GM21528 (cell line): ENCODE data around the gene PPP1R16B.

Experiments
- ATAC-seq: cut with Tn5 transposase; IDR thresholded peaks from one replicate; pipeline ENCODE4 v1.9.1; 2021; ENCODE audit warnings: mild to moderate bottlenecking, moderate library complexity; ENCODE audit not compliant: unreplicated experiment, low FRiP score

PPP1R16B gene

DNA sequence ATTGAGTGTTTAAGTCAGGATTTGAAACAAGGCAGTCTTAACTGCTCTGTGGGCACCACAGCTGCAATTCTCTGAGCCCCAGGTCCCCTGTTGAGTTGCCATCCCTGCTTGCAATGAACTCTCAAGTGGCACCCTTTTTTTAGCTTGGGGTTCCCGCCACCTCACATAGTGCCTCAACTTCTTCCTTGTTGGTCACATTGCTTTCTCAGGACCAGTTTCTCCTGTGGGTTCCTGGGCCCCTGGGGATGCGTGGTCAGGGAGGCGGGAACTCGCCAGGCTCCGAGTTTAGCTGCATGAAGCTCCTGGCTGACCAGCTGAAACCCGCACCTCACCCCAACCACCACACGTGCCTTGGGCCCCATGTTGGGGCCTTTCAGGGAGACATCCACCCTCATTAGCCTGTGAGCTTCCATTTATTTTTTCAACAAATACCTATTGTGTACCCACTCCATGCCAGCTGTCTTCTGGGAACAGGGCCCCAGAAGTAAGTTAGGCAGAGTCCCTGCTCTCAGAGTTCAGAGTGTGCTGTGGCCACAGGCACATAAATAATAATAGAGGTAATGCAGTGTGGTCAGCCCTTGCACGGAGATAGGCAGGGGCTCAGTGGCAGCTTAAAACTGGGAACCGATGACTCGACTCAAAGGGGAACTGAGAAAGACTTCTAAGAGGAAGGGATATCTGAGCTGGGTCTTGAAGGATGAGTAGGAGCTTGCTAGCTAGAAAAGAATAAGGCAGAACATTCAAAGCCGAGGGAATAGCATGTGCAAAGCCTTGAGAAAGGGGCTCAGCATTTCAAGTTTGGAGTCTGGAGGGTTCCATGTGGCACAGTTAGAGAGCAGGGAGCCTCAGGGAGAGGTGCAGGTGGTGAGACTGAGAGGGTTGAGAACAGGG lies 86.8 kb downstream of the PPP1R16B start:
- peak; percentile 41 for ATAC-seq

DNA sequence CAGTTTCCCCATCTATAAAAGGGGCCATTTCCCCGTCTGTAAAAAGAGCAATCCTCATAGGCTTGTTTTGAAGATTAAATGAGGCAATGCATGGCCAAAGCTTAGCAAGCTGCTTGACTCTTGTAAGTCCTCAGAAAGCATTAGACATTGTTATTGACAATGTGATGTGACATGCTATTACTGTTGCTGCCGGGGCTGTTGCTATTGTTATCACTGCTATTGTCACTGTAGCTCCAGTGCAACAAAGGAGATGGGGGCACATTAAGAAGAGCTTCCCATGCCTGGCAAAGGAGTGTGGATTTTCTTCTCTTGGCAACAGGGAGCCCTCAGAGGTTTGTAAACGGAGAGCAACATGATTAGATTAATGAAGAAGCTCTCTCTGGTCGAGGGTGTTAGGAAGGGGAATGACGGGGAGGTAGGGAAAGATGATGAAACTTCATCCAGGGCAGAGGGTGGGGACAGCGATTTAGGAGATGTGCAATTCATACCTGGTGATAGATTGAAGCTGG lies 87.6 kb downstream of the PPP1R16B start:
- no peak for ATAC-seq

DNA sequence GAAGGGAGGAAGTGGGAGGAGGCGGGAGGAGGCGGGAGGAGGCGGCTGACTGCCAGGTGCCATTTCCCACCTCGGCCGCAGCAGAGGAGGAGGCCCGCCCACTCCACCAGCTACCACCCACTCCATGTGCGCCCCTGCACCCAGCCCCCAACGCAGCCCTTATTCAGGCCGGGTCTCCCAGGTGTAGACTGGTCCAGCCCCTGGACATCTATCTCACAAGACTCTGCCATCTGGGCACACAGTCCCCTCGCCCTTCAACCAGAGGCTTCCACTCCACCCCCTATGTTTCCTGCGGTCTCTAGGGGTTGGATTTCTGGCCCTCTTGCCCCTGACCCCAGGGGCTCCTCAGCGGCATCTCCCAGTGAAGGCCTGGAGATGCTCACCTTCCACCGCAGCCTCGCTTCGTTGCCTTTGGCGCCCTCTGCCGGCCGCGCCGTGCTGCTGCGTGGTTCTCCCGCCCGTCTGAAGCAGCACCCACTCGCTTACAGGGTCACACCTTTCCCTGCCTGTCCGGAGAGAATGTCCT lies 88.1 kb downstream of the PPP1R16B start:
- peak; percentile 59 for ATAC-seq

GRCh38 chr20:38894091-38894847 lies 88.8 kb downstream of the PPP1R16B start:
- no peak for ATAC-seq

DNA sequence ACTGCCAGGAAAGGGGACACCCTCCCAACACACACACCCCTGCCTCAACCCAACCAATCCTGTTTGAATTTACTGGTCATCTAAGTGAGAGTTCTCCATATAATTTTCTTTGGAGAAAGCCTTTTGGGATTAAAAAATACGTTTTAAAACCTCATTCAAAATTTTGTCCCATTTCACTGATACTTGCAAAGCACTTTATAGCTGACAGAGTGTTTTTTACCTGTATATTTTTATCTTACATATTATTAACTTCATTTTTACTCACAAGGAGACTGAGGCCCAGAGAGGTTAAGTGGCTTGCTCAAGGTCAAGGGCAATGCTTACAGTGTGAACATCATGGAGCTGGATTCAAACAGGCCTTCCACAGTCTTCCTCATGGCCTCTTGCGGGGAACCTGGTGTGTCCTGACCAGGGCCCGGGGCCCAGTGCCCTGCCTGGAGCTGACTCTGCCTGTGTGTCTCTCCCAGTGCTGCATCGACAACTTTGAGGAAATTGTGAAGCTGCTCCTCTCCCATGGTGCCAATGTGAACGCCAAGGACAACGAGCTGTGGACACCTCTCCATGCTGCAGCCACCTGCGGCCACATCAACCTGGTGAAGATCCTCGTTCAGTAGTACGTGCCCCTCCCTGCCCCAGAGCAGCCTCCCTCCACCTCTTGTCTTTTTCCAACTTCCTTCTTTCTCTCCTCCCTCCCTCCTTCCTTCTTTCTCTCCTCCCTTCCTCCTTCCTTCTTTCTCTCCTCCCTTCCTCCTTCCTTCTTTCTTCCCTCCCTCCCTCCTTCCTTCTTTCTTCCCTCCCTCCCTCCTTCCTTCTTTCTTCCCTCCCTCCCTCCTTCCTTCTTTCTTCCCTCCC lies 89.8 kb downstream of the PPP1R16B start:
- no peak for ATAC-seq

GRCh38 chr20:38896009-38896594 lies 90.6 kb downstream of the PPP1R16B start:
- ATAC-seq, result no peak

- ATAC-seq, result no peak
Measured at GRCh38 chr20:38897267-38897666, 91.8 kb downstream of the PPP1R16B start.

DNA sequence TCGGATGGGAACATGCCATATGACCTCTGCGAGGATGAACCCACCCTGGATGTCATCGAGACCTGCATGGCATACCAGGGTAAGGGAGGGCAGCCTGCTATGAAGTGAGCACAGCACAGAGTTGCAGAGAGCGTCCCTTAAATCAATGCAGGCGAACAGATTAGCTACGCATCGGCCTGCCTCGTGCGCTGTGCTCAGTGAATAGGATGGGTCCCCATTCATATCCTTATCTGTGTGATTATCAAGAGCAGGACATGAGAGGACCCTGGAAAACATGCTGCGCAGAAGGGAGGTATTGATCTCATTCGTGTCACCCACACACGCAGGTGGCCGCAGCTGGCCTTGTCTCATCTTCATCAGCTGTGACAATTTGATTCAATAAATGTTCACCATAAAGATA lies 95.1 kb downstream of the PPP1R16B start:
- ATAC-seq, result no peak

DNA sequence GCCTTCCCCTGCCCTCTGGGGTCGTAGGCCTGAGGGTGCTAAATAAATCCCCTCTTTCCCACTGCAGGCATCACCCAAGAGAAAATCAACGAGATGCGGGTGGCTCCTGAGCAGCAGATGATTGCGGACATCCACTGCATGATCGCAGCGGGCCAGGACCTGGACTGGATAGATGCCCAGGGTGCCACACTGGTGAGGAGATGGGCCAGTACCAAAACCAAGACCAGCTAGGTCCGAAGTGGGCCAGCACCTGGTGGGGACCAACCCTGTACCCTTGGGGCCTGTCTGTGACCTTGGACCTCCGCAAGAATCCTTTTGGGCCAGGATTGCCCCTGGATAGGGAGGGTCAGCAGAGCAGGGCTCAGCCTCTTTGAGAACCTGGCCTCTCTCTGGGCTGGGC lies 97.1 kb downstream of the PPP1R16B start:
- no peak for ATAC-seq

GRCh38 chr20:38903335-38903734 lies 97.8 kb downstream of the PPP1R16B start:
- no peak for ATAC-seq

DNA sequence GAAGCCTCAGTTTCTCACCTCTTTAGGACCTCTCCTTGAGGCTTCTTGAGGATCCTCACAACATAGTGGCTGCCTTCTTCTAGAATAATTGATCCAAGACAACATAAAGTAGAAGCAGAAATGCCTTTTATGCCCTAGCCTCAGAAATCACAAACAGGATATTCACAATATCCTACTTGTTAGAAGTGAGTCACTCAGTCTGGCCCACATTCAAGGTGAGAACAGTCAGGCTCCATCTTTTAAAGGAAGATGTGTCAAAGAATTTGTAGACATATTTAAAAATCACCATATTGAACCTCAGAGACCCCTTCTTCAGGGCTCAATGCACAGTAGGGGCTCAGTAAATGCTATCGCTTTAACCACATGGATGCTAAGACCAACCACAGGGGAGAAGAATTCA lies 99.9 kb downstream of the PPP1R16B start:
- ATAC-seq, result no peak

- ATAC-seq, result no peak
Measured at GRCh38 chr20:38907918-38908677, 102.6 kb downstream of the PPP1R16B start.

GRCh38 chr20:38915355-38915754 lies 109.9 kb downstream of the PPP1R16B start:
- no peak for ATAC-seq

DNA sequence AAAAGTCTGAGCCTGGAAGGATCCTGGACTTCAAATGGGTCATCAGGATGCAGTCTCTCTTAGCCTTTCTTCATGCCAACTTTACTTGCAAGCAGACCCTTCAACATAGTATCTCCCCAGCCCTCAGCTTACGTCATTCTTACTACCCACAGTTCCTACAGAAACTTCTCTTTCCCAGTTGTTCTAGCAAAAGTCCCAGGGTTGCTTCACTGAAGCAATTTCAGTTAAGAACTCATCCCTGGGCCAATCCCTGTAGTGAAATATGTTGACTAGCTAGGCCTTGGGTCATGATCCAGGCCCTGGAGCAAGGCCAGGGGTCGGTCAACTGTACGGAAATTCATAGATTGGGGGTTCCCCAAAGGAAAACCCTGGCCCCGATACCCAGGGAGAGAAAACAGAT lies 112.2 kb downstream of the PPP1R16B start:
- no peak for ATAC-seq

- ATAC-seq, result no peak
Measured at GRCh38 chr20:38918172-38918571, 112.7 kb downstream of the PPP1R16B start.

DNA sequence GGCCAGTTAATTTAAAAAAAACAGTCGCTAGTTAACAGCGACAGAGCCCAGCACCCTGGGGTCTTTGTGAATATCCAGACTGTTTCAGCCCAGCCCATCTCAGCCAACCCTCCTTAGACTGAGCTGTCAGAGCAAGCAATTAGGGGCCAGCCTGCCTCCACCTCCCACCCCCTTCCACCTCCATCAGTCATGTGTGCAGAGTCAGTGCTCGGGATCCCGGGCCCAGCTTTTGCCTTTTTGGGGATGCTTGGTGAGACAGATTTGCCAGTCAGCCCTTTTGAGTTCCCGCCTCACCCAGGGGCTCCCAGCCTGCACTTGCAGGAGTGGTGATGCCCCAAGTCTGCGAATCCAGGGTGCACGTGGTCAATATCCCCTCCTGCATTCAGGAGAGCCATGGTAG lies 114.2 kb downstream of the PPP1R16B start:
- no peak for ATAC-seq

GRCh38 chr20:38920411-38920810 lies 114.9 kb downstream of the PPP1R16B start:
- ATAC-seq, result no peak

DNA sequence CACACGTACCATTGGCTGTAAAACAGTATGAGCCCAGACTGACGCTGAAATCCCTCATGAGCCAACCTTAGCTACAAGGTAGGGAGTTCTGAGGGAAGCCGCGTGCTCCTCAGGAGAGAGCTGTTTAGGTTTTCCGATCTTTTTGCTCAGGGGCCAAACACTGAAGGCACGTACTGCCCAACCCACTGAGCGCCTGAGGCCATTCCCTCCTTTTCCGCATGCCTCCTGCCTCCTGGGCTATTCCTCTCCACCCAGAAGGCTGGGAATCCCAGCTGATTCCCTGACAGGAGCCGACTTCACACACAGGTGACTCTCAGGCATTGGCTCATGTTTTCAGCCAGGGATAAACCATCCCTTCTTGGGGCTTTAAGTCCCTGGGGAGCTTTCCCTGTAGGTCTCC lies 115.4 kb downstream of the PPP1R16B start:
- no peak for ATAC-seq

GRCh38 chr20:38924718-38925117 lies 119.2 kb downstream of the PPP1R16B start:
- ATAC-seq, result no peak
